HepG2 (cell line): ENCODE measurements around the gene C12orf60. TPM values are rescaled to one million over a fixed set of nuclear protein-coding genes. Genes with fewer than 3 reads are reported as not detected.

Experiments used
- BORCS8-MEF2B ChIP-seq: sonication (generic); formaldehyde crosslinking; IDR thresholded peaks from 2 replicates; pipeline ENCODE4 v1.8.0; 2022; ENCODE audit warnings: mild to moderate bottlenecking, missing genetic modification reagents
- CCDC6 ChIP-seq: sonication (generic); formaldehyde crosslinking; IDR thresholded peaks from 2 replicates; pipeline ENCODE4 v1.8.1; 2022; ENCODE audit warnings: mild to moderate bottlenecking, missing genetic modification reagents, moderate library complexity
- CREM ChIP-seq, 2 experiments: sonication (generic) in 1 of 2; formaldehyde crosslinking in 1 of 2; IDR thresholded peaks; 2 replicates each; pipeline versions ENCODE4 v1.4.0 to v1.6.1; 2016 to 2020; ENCODE audit warnings: antibody characterized with exemption in 1 of 2, mild to moderate bottlenecking in 1 of 2, missing genetic modification reagents in 1 of 2
- FIP1L1 ChIP-seq: fragments of 200-400 bp; formaldehyde crosslinking; IDR thresholded peaks from 2 replicates; pipeline ENCODE4 v1.6.1; 2018; ENCODE audit warnings: low read depth, mild to moderate bottlenecking, low read length, moderate library complexity, borderline replicate concordance; ENCODE audit not compliant: insufficient read depth
- HIVEP1 ChIP-seq: sonication (generic); formaldehyde crosslinking; IDR thresholded peaks from 2 replicates; pipeline ENCODE4 v1.4.0; 2020; ENCODE audit warnings: mild to moderate bottlenecking, missing genetic modification reagents
- HMG20B ChIP-seq: conservative IDR thresholded peaks from 2 replicates; pipeline ENCODE4 v1.6.1; 2016; ENCODE audit warnings: missing genetic modification reagents, missing compliant biosample characterization
- IRF2 ChIP-seq: IDR thresholded peaks from 2 replicates; pipeline ENCODE4 v1.6.1; 2018; ENCODE audit warnings: missing genetic modification reagents, missing compliant biosample characterization
- PHB2 ChIP-seq: fragments of 450-650 bp; IDR thresholded peaks from 2 replicates; pipeline ENCODE4 v1.6.1; 2018; ENCODE audit not compliant: partially characterized antibody
- RBFOX2 ChIP-seq: fragments of 200-400 bp; formaldehyde crosslinking; IDR thresholded peaks from 2 replicates; pipeline ENCODE4 v1.6.1; 2017; ENCODE audit warnings: low read depth, mild to moderate bottlenecking, low read length
- SSRP1 ChIP-seq: IDR thresholded peaks from 2 replicates; pipeline ENCODE4 v1.6.1; 2016; ENCODE audit warnings: control low read depth
- STAG1 ChIP-seq: sonication (generic); formaldehyde crosslinking; IDR thresholded peaks from 2 replicates; pipeline ENCODE4 v1.4.0; 2020; ENCODE audit warnings: missing genetic modification reagents
- TAF1 ChIP-seq: sonication (generic); formaldehyde crosslinking; IDR thresholded peaks from 2 replicates; pipeline ENCODE4 v1.4.0; 2020; ENCODE audit warnings: missing genetic modification reagents
- ZFP41 ChIP-seq: sonication (generic); formaldehyde crosslinking; IDR thresholded peaks from 2 replicates; pipeline ENCODE4 v1.4.0; 2020; ENCODE audit warnings: mild to moderate bottlenecking, missing genetic modification reagents, borderline replicate concordance
- ZFYVE20 ChIP-seq: sonication (generic); formaldehyde crosslinking; IDR thresholded peaks from 2 replicates; pipeline ENCODE4 v1.8.0; 2023; ENCODE audit warnings: low read depth, mild to moderate bottlenecking, moderate library complexity, missing genetic modification reagents, borderline replicate concordance
- ZNF282 ChIP-seq: fragments of 450-650 bp; IDR thresholded peaks from 2 replicates; pipeline ENCODE4 v1.6.1; 2018; ENCODE audit not compliant: partially characterized antibody
- ZNF367 ChIP-seq: sonication (generic); formaldehyde crosslinking; IDR thresholded peaks from 2 replicates; pipeline ENCODE4 v1.4.0; 2020; ENCODE audit warnings: missing genetic modification reagents, borderline replicate concordance
- ZNF414 ChIP-seq: sonication (generic); formaldehyde crosslinking; IDR thresholded peaks from 2 replicates; pipeline ENCODE4 v1.5.0; 2020; ENCODE audit warnings: missing genetic modification reagents
- ZNF501 ChIP-seq: sonication (generic); formaldehyde crosslinking; IDR thresholded peaks from 2 replicates; pipeline ENCODE4 v1.5.1; 2020; ENCODE audit warnings: mild to moderate bottlenecking, moderate library complexity, missing genetic modification reagents
- ZNF552 ChIP-seq: sonication (generic); formaldehyde crosslinking; IDR thresholded peaks from 2 replicates; pipeline ENCODE4 v1.9.0; 2022; ENCODE audit warnings: missing genetic modification reagents, mild to moderate bottlenecking, borderline replicate concordance
- ZNF580 ChIP-seq: IDR thresholded peaks from 2 replicates; pipeline ENCODE4 v1.6.1; 2016; ENCODE audit warnings: low read depth, borderline replicate concordance
- ZNF780A ChIP-seq: sonication (generic); formaldehyde crosslinking; IDR thresholded peaks from 2 replicates; pipeline ENCODE4 v1.8.0; 2022; ENCODE audit warnings: mild to moderate bottlenecking, missing genetic modification reagents, moderate library complexity
- ZNF83 ChIP-seq: sonication (generic); formaldehyde crosslinking; IDR thresholded peaks from 2 replicates; pipeline ENCODE4 v1.4.0; 2020; ENCODE audit warnings: missing genetic modification reagents, mild to moderate bottlenecking, borderline replicate concordance
- ZSCAN25 ChIP-seq: sonication (generic); formaldehyde crosslinking; IDR thresholded peaks from 2 replicates; pipeline ENCODE4 v1.8.0; 2022; ENCODE audit warnings: mild to moderate bottlenecking, missing genetic modification reagents
- polyA plus RNA-seq, 8 experiments: library from polyadenylated mRNA; depleted of rRNA in 3 of 8; stranded (reverse) in 7 of 8; unstranded in 1 of 8; fragments of >200 nt; fragmentation: Illumina TruSeq in 4 of 8; extraction: Trizol in 4 of 8; gene quantifications; 2 replicates each; pipeline versions ENCODE4 v1.2.1 to v1.2.3, GENCODE V29; 2011 to 2016; ENCODE audit warnings: low read depth in 4 of 8, missing spikeins in 1 of 8, mixed read lengths in 1 of 8; ENCODE audit not compliant: insufficient read depth in 1 of 8
- total RNA-seq, 5 experiments: library from RNA; depleted of rRNA; stranded (reverse); fragments of >200 nt; fragmentation: Illumina TruSeq; extraction: Trizol; gene quantifications; 2 replicates each; pipeline ENCODE4 v1.2.3, GENCODE V29; 2016; ENCODE audit warnings: low read depth in 1 of 5
- TF ChIP-seq, protein P1 (sequence below): sonication (generic); formaldehyde crosslinking; IDR thresholded peaks from 2 replicates; pipeline ENCODE4; 2020; ENCODE audit warnings: missing genetic modification reagents, mild to moderate bottlenecking, borderline replicate concordance
- TF ChIP-seq, protein P2 (sequence below): sonication (generic); formaldehyde crosslinking; IDR thresholded peaks from 2 replicates; pipeline ENCODE4 v1.5.0; 2020; ENCODE audit warnings: missing genetic modification reagents, mild to moderate bottlenecking, borderline replicate concordance
- TF ChIP-seq, protein P3 (sequence below): IDR thresholded peaks from 2 replicates; pipeline ENCODE4 v1.6.1; 2012; ENCODE audit warnings: inconsistent platforms

The C12orf60 gene
- total and polyA plus RNA-seq, 2 of the 13 experiments (the other 11 are each of a cell fraction or from before 2014, with no cell fraction given): 0.55 to 1.4 TPM

- TF ChIP-seq, protein P1, sequence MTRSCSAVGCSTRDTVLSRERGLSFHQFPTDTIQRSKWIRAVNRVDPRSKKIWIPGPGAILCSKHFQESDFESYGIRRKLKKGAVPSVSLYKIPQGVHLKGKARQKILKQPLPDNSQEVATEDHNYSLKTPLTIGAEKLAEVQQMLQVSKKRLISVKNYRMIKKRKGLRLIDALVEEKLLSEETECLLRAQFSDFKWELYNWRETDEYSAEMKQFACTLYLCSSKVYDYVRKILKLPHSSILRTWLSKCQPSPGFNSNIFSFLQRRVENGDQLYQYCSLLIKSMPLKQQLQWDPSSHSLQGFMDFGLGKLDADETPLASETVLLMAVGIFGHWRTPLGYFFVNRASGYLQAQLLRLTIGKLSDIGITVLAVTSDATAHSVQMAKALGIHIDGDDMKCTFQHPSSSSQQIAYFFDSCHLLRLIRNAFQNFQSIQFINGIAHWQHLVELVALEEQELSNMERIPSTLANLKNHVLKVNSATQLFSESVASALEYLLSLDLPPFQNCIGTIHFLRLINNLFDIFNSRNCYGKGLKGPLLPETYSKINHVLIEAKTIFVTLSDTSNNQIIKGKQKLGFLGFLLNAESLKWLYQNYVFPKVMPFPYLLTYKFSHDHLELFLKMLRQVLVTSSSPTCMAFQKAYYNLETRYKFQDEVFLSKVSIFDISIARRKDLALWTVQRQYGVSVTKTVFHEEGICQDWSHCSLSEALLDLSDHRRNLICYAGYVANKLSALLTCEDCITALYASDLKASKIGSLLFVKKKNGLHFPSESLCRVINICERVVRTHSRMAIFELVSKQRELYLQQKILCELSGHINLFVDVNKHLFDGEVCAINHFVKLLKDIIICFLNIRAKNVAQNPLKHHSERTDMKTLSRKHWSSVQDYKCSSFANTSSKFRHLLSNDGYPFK (CRISPR knock-in tag): peak; percentile 59; the same call in 1 of the 2 replicates
- TF ChIP-seq ZFP41 (CRISPR knock-in tag) (peak; percentile 74), ZNF780A (0 out of 2 replicates have a peak, but pooled peaks have one; percentile 6), PHB2 (no peak), BORCS8-MEF2B (CRISPR knock-in tag) (0 out of 2 replicates have a peak, but pooled peaks have one; percentile 47), ZNF580 (CRISPR knock-in tag) (peak; percentile 80; the same call in 1 of the 2 replicates), HIVEP1 (peak; percentile 55; the same call in 1 of the 2 replicates), ZNF282 (no peak), SSRP1 (CRISPR knock-in tag) (0 out of 2 replicates have a peak, but pooled peaks have one; percentile 61), STAG1 (CRISPR knock-in tag) (peak; percentile 50; the same call in 1 of the 2 replicates), HMG20B (CRISPR knock-in tag) (no peak), RBFOX2 (peak; percentile 92), FIP1L1 (peak; percentile 58; the same call in 1 of the 2 replicates), ZNF501 (CRISPR knock-in tag) (peak; percentile 17), ZFYVE20 (CRISPR knock-in tag) (peak; percentile 62; the same call in 1 of the 2 replicates), IRF2 (0 out of 2 replicates have a peak, but pooled peaks have one; percentile 23), ZNF414 (CRISPR knock-in tag) (no peak), ZNF552 (CRISPR knock-in tag) (0 out of 2 replicates have a peak, but pooled peaks have one; percentile 24), CCDC6 (CRISPR knock-in tag) (peak; percentile 29; the same call in 1 of the 2 replicates), CREM (IDR thresholded peaks at IDR 0.05) (peak; percentile 41), CREM (CRISPR knock-in tag; IDR thresholded peaks at IDR 0.05) (no peak), ZNF367 (no peak), ZNF83 (peak; percentile 42; the same call in 1 of the 2 replicates), TAF1 (peak; percentile 57; the same call in 1 of the 2 replicates), ZSCAN25 (CRISPR knock-in tag) (0 out of 2 replicates have a peak, but pooled peaks have one; percentile 31)
- TF ChIP-seq, protein P2, sequence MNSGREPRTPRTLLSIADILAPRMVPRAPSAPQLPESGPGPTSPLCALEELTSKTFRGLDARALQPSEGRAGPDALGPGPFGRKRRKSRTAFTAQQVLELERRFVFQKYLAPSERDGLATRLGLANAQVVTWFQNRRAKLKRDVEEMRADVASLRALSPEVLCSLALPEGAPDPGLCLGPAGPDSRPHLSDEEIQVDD (CRISPR knock-in tag): 0 out of 2 replicates have a peak, but pooled peaks have one; percentile 37
- TF ChIP-seq, protein P3, sequence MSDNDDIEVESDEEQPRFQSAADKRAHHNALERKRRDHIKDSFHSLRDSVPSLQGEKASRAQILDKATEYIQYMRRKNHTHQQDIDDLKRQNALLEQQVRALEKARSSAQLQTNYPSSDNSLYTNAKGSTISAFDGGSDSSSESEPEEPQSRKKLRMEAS: peak; percentile 61
Measured at GRCh38 chr12:14769969-14770495, 33.4 kb upstream of the C12orf60 start (continued).
